Measurements from ENCODE around the gene BAD. TPM values are rescaled to one million over a fixed set of nuclear protein-coding genes. Genes with fewer than 3 reads are reported as not detected.

BAD gene
- total RNA-seq, 2 donors from 2014 or later, result 120 to 122 TPM

DNA sequence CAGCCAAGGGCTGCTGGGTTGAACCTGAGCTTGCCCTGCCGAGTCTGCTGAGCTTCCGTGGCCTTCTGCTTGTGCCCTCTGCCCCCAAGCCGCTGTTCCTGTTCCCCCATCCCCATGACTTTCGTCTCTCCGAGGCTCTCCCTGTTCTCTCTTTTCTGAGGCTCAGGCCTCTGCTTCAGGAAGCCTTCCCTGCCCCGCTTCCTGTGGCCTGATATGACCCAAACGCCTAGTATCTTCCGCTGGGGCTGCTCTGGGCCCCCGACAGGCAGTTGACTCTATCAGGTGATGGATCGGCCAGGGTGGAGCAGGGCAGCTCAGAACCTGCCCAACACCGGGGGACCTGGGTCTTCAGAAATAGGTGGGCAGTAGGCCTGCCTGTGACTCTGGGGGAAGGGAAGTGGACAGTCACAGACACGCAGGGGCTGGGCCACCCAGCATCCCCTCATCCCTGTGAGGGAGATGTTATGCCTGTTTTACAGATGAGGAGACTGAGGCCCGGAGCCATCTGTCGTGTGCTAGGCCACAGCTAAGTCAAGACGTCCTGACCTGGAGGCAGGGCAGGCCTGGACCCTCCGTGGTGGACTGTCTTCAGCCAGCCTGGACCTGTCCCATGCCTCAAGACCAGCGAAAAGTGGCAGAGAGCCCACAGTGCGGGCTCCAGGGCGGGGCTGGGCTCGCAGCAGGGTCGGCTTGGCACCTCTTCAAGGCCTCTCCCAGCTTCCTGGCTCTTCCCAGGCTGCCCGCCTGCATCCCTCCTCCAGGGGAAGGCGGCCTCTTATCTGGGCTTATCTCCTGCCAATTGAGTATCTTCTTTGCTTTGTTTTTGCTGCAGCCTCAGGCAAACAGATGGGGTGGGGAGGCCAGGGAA, 16.2 kb downstream of the BAD start:
- TF ChIP-seq, protein P1, sequence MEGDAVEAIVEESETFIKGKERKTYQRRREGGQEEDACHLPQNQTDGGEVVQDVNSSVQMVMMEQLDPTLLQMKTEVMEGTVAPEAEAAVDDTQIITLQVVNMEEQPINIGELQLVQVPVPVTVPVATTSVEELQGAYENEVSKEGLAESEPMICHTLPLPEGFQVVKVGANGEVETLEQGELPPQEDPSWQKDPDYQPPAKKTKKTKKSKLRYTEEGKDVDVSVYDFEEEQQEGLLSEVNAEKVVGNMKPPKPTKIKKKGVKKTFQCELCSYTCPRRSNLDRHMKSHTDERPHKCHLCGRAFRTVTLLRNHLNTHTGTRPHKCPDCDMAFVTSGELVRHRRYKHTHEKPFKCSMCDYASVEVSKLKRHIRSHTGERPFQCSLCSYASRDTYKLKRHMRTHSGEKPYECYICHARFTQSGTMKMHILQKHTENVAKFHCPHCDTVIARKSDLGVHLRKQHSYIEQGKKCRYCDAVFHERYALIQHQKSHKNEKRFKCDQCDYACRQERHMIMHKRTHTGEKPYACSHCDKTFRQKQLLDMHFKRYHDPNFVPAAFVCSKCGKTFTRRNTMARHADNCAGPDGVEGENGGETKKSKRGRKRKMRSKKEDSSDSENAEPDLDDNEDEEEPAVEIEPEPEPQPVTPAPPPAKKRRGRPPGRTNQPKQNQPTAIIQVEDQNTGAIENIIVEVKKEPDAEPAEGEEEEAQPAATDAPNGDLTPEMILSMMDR (IDR thresholded peaks at IDR 0.05), result no peak
- Histone ChIP-seq H3K27me3 (no peaks in the 10 kb centered on the region), H3K9me3 (no peaks in the 10 kb centered on the region), H3K36me3 (peaks cover 19% of the 10 kb centered on the region), H3K4me1 (peaks cover 0 to 45% of the 10 kb centered on the region in 2 donors), H3K4me3 (peak overlapping the region; percentile 59 to 72), H3K27ac (peak overlapping the region; percentile 93 to 98)
- peak; percentile 82 for DNase-seq (ENCODE audit: low spot score)

DNA sequence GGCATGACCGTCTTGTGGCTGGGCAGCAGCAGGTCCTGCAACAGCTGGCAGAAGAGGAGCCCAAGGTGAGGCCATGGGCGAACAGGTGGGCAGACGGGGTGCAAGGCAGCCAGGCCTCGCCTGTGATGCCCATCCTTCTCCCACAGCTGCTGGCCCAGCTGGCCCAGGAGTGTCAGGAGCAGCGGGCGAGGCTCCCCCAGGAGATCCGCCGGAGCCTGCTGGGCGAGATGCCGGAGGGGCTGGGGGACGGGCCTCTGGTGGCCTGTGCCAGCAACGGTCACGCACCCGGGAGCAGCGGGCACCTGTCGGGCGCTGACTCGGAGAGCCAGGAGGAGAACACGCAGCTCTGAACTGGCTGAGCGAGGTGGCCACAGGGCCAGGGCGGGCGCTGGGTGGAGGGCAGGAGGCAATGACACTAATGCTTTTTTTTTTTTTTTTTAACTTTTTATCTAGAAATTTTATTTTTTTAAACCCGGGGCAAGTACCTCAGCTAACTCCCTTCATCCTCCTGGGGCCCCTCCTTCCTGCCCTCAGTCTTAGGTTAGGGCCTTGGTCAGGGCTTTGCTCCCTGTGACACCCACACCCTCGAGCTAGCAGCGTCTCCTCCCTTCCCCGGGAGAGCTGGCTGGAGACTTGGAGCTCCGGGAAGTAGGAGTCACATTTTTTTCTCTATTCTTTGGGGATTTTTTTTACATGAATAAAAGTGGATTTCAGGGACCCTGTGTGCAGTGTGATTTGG, 17.1 kb downstream of the BAD start:
- Histone ChIP-seq H3K4me1 (peaks cover 0 to 37% of the 10 kb centered on the region in 2 donors), H3K36me3 (peaks cover 24% of the 10 kb centered on the region), H3K4me3 (no peak overlapping the region), H3K9me3 (no peaks in the 10 kb centered on the region), H3K27me3 (no peaks in the 10 kb centered on the region), H3K27ac (peak overlapping the region; percentile 93 to 98)
- TF ChIP-seq, protein P1 (IDR thresholded peaks at IDR 0.05), result no peak
- no peak for DNase-seq (ENCODE audit: low spot score)

DNA sequence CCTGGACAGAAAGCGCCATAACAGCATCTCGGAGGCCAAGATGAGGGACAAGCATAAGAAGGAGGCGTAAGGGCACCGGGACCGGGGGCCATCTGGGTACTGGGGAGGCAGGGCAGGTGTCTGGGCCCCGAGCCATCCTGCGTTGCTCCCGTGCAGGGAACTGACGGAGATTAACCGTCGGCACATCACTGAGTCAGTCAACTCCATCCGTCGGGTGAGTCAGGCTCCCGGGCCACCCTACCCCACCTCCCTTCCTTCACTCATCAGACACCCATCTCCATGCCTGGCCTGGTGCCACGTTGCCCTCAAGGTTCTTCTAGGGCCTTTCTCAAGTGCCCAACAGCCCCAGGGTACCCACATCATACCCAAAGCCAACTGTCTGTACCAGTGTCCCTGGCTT, 18.1 kb downstream of the BAD start:
- Histone ChIP-seq H3K27me3 (no peaks in the 10 kb centered on the region), H3K9me3 (no peaks in the 10 kb centered on the region), H3K36me3 (peaks cover 31% of the 10 kb centered on the region), H3K4me3 (no peak overlapping the region), H3K4me1 (peaks cover 0 to 27% of the 10 kb centered on the region in 2 donors), H3K27ac (no peak overlapping the region)
- TF ChIP-seq, protein P1 (IDR thresholded peaks at IDR 0.05), result no peak
- DNase-seq (ENCODE audit: low spot score), result no peak

DNA sequence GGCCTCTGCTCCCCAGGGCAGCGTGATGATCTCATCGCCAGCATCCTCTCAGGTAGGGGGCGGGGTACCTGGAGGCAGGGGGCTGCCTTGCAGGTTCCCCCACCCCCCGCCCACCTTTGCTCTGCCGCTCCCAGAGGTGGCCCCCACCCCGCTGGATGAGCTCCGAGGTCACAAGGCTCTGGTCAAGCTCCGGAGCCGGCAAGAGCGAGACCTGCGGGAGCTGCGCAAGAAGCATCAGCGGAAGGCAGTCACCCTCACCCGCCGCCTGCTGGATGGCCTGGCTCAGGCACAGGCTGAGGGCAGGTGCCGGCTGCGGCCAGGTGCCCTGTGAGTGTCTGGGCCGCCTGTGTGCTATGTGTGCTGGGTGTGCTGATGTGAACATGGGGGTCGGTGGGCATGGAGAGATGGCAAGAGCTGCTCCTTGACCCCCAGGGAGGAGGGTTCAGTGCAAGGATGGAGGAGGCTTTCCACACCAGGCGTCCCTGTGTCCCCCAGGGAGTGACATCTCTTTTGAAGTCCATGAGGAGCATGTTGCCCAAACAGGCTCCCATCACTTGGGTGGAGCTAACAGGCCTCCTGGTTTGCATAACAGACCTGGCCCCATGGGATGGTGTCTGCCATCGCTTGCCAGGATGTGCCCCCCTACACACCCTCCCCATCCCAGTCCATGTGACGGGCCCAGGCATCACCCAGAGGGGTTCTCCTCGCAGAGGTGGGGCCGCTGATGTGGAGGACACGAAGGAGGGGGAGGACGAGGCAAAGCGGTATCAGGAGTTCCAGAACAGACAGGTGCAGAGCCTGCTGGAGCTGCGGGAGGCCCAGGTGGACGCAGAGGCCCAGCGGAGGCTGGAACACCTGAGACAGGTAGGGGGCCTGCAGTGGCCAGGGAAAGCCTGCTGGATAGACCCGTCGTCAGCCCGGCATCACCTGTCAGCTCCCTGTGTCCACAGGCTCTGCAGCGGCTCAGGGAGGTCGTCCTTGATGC, 19.0 kb downstream of the BAD start:
- H3K9me3 ChIP-seq, result no peaks in the 10 kb centered on the region
- peaks cover 34% of the 10 kb centered on the region for H3K36me3 ChIP-seq
- TF ChIP-seq, protein P1 (IDR thresholded peaks at IDR 0.05), result no peak
- peaks cover 0 to 27% of the 10 kb centered on the region in 2 donors for H3K4me1 ChIP-seq
- no peaks in the 10 kb centered on the region for H3K27me3 ChIP-seq
- DNase-seq (ENCODE audit: low spot score), result no peak
- H3K27ac ChIP-seq, result no peak overlapping the region
- no peak overlapping the region for H3K4me3 ChIP-seq

DNA sequence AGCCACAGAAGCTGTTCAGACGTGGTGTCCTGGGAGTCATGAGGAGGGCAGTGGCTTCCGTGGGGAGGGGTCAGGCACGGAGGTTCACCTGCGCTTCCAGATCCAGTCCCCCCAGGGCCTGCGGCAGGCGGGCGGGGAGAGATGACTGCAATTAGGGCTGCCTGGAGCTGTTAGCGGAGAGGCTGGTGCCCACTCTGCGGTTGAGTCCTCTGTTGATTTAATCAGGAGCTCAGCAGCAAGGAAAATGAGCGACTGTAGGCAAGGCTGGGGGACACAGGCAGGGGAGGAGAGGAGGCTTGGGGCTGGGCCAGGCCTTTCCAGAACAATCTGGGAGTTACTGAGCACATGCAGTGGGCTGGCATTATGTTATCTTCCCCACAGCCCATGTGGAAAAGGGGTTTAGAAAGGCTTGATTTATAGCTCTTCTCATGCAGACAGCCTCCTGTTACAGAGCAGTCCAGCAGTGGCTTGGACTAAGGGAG, 20.1 kb downstream of the BAD start:
- no peak for DNase-seq (ENCODE audit: low spot score)
- Histone ChIP-seq H3K27ac (no peak overlapping the region), H3K36me3 (peaks cover 41% of the 10 kb centered on the region)

More for the DNA sequence above, 20.1 kb downstream of the BAD start:
- no peak overlapping the region for H3K4me3 ChIP-seq
- H3K27me3 ChIP-seq, result no peaks in the 10 kb centered on the region
- H3K9me3 ChIP-seq, result no peaks in the 10 kb centered on the region
- TF ChIP-seq, protein P1 (IDR thresholded peaks at IDR 0.05), result no peak
- peaks cover 0 to 27% of the 10 kb centered on the region in 2 donors for H3K4me1 ChIP-seq

Data from right atrium auricular region (tissue), 2 donors.